HFF-Myc (cell line): ENCODE results near the gene KCNQ2.

Experiments used
- DNase-seq: peaks from one replicate; pipeline ENCODE4 v3.0.0-alpha.2; 2011; ENCODE audit warnings: low read depth; ENCODE audit errors: extremely low read depth
- H3K4me3 ChIP-seq: replicated peaks from 2 replicates; pipeline ENCODE4 v1.5.1; 2011; ENCODE audit warnings: low read depth, mild to moderate bottlenecking, control low read depth, low read length
- TF ChIP-seq, protein P1 (sequence below): IDR thresholded peaks from 2 replicates; pipeline ENCODE4 v1.5.1; 2012; ENCODE audit warnings: mild to moderate bottlenecking, low read depth, low read length, control low read depth; ENCODE audit errors: missing control alignments

The KCNQ2 gene

DNA sequence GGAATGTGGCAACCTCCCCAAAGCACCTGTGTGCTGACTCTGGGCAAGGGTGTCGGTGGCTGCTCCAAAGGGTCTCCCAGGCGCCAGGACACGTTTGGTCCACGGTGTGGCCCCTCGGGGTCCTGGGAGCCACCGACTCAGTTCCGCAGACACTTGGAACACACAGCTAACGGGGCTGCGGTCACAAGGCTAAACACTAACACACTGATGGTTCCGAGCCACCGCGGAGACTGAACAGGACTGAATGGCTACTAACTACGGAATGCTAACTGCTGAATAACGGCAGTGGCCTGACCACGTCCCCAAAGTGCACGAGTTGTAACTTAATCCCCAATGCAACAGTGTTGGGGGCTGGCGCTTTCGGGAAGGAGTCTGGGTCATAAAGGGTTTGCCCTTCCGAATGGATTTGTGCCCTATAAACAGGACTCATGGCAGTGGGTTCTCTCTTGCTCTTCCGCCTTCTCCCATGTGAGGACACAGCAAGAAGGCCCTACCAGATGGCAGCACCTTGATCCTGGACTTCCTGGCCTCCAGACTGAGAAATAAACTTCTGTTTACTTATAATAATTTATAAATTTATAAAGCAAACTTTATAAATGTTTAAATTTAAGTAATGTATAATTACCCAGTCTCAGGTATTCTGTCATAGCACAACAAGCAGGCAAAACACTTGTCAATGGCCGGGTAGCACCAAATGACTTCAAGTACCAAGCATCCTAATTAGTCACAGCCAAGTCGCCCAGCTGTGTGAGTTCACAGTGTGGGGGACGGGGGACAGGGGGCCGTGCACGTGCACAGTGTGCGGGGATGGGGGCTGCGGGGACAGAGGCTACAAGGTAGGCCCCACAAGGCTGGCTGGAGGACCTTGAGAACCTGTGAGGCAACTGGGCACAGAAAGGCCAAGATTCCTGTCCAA lies 28.7 kb upstream of the KCNQ2 start:
- TF ChIP-seq, protein P1, sequence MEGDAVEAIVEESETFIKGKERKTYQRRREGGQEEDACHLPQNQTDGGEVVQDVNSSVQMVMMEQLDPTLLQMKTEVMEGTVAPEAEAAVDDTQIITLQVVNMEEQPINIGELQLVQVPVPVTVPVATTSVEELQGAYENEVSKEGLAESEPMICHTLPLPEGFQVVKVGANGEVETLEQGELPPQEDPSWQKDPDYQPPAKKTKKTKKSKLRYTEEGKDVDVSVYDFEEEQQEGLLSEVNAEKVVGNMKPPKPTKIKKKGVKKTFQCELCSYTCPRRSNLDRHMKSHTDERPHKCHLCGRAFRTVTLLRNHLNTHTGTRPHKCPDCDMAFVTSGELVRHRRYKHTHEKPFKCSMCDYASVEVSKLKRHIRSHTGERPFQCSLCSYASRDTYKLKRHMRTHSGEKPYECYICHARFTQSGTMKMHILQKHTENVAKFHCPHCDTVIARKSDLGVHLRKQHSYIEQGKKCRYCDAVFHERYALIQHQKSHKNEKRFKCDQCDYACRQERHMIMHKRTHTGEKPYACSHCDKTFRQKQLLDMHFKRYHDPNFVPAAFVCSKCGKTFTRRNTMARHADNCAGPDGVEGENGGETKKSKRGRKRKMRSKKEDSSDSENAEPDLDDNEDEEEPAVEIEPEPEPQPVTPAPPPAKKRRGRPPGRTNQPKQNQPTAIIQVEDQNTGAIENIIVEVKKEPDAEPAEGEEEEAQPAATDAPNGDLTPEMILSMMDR = no peak
- no peak overlapping the region for H3K4me3 ChIP-seq
- no peak for DNase-seq

DNA sequence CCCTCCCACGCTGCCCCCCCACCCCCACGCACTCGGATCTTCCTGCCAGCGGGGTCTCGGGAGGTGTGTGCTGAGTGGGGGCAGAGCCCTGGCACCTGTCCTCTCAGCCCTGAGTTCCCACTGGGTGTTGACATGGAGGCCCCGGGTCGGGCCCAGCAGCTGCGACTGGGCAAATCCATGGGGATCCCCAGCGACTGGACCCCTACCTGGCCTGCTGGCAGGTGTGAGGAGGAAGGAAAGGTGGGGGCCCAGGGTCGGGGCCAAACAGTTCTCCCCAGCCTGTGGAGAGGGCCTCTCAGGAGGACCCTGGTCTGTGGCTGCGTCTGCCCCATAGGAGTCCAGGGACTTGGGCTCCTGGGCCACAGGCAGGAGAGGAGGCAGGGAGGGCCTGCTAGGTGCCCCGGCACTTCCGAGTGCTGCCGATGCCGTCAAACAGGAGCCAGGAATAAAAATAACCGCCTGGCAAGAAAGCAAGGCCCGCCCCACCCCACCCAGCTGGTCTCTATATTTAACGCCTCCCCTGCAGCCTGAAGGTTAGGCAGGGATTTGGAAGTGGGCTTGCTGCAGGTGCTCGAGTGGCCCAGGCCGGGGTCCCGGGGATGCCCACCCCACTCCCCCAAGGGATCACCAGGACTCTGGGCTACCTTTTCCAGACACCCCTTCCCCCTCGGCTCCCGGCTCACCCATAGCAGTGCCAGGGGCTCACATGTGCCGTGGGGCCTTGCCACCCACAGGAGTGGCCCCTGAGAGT lies 27.9 kb upstream of the KCNQ2 start:
- no peak overlapping the region for H3K4me3 ChIP-seq
- no peak for DNase-seq
- TF ChIP-seq, protein P1 = no peak

DNA sequence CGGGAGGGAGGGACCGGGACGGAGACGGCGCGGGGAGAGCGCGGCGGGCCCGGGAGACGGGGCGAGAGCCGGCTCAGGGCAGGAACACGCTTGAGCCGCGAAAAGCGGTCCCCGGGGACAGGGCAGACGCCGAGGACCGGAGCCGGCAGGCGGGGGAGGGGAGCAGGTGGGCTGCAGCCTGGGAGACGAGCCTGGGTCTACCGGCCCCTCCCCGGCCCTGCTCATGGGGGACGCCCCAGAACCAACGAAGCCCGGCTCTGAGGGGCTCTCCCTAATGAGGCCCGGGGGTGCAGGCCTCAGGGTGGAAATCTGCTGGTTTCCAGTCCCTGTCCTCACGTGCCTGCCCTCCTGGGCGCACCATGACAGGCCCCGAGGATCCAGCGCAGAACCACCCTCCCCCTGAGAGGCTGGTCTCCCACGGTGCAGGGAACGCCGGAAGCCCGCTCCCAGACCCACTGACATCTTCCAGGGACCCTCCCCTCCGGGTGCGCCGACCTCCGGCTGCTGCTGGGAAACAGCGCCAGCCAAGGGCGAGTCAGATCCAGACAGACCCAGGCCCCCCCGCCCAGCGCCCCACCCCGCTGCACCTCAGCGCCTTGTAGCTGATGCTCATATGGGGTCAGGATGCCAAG lies 27.0 kb upstream of the KCNQ2 start:
- TF ChIP-seq, protein P1 = no peak
- H3K4me3 ChIP-seq = no peak overlapping the region
- DNase-seq = no peak

DNA sequence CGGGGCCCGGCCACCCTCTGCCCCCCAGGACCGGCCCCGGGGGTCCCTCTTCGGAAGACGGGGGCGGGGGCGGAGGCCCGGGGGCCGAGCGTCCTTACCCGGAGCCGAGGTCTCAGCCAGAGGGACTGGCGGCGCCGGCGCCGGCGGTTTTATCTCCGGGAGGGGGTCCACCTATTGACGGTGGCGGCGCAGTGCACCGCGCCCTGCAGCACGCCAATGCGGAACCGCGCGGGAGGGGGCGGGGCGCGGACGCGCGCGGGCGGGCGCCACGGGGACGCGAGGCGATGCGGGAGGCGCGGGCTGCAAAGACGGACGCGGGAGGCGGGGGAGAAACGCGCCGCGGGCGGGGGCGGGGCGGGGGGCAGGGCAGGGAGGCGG lies 26.5 kb upstream of the KCNQ2 start, which contains the start of gene EEF1A2:
EEF1A2 (minus strand) TSS at position 124 of the 378 bp plus-strand sequence. CDS start 1,320 bp downstream, outside the sequence.
- TF ChIP-seq, protein P1 = no peak
- no peak for DNase-seq
- no peak within 1 kb of the TSS for H3K4me3 ChIP-seq

DNA sequence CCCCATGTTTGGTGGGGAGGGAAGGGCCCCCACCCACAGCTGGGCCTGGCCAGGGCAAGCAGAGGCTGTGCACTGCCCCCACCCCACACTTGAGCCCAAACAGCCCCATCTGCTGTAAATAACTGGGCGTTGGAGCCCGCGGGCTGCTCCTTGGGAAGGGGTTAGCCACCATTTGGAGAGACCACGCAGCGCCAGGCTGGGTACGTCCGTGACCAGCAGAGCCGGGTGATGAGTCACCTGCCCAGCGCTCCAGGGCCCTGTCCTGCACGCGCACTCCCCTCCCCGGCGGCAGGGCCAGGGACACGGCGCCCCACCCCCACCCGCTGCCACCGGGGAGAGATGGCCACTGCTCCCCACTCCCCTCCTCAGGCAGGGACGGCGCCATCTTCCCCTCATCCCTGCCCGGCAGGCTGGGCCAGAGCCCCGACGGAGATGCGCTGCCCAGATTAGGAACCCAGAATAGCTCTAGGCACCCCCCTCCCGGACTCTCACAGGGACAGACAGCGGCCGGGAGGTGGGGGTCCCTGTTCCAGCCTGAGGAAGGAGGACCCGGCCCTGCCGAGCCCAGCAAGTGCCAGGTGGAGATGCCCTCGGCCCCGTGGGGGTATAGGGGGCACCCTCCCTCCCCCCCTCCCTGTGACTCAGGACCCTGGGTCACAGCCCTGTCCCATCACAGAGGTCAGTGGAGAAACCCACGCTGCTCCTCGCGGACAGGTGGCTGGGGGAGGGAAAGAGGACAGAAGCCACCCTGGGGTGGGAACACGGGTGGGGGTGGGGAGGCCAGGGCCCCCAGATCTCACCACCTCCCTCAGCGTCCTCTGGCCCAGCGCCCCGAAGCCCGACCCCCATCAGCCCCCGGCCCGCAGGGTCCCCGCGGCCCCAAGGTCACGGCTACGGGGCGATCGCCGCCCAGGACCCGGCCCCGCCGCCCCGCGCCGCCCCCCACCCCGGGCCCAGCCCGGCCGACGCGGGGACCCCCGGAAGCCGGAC lies 25.8 kb upstream of the KCNQ2 start:
- DNase-seq = no peak
- TF ChIP-seq, protein P1 = no peak
- no peak overlapping the region for H3K4me3 ChIP-seq
